ENCODE data around the gene GOLGA6L2.

Gene GOLGA6L2

GRCh38 chr15:23395030-23395692 is 51.9 kb downstream of the GOLGA6L2 start:
- Histone ChIP-seq H3K4me3 (replicated peaks; ENCODE audit: insufficient read depth, low read length) (no peak overlapping the region), H3K27me3 (ENCODE audit: insufficient read depth, poor library complexity, severe bottlenecking) (no peaks in the 10 kb centered on the region), H3K27ac (replicated peaks) (no peak overlapping the region)
- DNase-seq (ENCODE audit: low read depth in 1 of 2, low spot score in 1 of 2): no peak
- TF ChIP-seq GABPA (IDR thresholded peaks at IDR 0.05; ENCODE audit: low read depth): no peak
- no peak for TF ChIP-seq CTCF (IDR thresholded peaks at IDR 0.05; ENCODE audit: insufficient read depth, low read length)
- TF ChIP-seq REST (IDR thresholded peaks at IDR 0.05; ENCODE audit: insufficient replicate concordance, low read depth): no peak
- no peak for TF ChIP-seq SPI1 (IDR thresholded peaks at IDR 0.05; ENCODE audit: borderline replicate concordance, low read depth)
- TF ChIP-seq POLR2AphosphoS5 (IDR thresholded peaks at IDR 0.05; ENCODE audit: low read depth): no peak

All from HL-60 (cell line).